Effector CD8-positive, alpha-beta T cell (primary cell): ENCODE measurements around the gene LCN2.

Experiments
- DNase-seq: peaks from one replicate; lab custom pipeline; 2025; lab: John Stamatoyannopoulos, UW

Gene LCN2

DNA sequence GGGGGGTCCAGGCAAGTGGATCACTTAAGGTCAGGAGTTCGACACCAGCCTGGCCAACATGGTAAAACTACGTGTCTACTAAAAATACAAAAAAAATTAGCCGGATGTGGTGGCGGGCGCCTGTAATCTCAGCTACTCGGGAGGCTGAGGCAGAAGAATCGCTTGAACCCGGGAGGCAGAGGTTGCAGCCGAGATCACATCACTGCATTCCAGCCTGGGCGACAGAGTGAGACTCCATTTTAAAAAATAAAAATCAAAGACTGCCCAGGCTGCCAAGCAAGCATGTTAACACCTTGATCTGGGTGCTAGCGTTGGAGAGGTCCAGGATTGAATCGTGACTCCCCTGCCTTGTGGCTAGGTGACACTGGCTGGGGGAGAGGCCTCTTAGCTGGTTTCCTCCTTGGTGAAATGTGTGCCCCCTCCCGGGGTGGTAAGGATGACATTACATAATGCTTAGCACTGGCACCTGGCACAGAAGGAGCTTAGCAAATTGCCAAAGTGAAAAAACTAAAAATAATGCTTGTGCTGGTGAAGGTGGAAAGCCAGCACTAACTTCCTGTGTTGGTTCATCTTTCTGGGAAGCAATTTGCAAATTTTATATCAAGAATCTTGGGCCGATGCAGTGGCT lies 44.3 kb downstream of the LCN2 start:
- DNase-seq: no peak

GRCh38 chr9:128201441-128202369 lies 52.5 kb downstream of the LCN2 start:
- no peak for DNase-seq

DNA sequence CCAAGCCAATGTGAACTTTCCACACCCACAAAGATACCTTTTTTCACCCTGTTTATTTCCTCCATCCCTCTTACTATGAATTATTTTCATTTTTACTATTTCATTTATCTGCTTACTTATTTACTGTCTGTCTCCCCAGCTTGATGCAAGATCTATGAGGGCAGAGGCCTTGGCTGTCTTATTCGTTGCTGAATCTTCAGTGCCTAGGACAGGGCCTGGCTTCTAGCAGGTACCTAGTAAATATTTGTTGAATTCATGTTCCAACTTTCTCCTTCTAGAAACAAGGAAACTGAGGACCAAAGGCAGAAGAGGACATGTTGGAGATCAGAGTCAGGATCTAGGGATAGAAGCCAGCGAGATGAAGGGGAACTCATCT lies 53.4 kb downstream of the LCN2 start:
- DNase-seq: no peak
